HG03439 (cell line): ENCODE data around the gene TMCC2.
A peak's percentile ranks its signal among the peaks of the same experiment; 100 is the strongest.
"Not testable (repeated sequence)": the region's sequence is repeated elsewhere in the genome, so short reads cannot be mapped to it uniquely, and the experiment has no call there.

ENCODE experiments used
- ATAC-seq: cut with Tn5 transposase; IDR thresholded peaks from one replicate; pipeline ENCODE4 v1.9.1; 2021; ENCODE audit warnings: mild to moderate bottlenecking, moderate library complexity; ENCODE audit not compliant: unreplicated experiment

The TMCC2 gene

DNA sequence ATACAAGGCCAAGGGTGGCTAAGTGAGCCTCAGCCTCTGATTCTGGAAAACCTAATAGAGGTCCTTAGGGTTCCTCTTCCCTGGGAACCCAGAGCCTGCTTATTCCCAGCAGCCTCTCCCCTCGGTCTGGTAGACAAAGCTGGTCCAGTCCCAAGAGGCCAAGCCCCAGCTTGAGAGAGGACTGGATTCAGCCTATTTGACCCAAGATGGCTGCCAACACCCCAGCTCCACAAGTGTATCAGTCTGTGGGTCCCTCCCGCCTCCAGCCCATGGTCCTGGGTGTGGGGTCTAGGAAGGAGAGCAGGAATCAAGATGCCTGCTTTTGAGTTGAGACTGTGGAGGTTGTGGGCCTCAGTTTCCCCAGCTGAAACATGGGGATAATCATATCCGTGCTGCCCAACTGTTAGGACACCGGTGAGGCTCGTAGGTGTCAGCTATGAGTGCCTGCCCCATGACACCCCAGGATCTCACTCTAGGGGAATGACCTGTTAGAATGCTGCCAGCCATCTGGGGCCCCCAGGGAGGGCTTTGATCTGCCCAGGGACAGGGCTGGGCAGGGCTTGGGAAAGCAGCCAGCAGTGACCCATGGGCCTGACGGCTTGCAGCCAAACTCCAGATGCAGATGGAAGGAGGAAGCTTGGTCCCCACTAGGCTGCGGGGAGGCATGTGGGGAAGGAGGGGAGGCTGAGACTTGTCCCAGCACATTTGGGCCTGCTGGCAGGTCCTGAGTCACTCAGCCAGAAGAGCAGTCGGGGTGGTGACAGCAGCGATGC lies 48.4 kb downstream of the TMCC2 start:
- no peak for ATAC-seq

DNA sequence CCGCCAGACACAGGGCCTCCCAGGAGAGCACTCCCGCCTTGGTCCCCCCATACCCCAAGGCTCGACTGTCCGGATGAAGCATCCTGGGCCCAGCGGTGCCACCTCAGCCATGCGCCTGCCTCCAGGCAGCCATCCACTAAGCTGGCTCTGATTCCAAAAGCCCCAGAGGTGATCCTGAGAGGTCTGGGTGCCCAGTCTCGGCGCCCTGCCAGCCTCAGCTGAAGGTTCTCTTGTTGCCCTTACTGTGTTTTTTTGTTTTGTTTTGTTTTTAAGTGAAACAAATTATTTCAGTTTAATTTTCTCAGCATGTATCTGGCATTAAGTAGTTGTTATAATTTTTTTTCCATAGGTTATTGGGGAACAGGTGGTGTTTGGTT lies 48.9 kb downstream of the TMCC2 start:
- no peak for ATAC-seq

DNA sequence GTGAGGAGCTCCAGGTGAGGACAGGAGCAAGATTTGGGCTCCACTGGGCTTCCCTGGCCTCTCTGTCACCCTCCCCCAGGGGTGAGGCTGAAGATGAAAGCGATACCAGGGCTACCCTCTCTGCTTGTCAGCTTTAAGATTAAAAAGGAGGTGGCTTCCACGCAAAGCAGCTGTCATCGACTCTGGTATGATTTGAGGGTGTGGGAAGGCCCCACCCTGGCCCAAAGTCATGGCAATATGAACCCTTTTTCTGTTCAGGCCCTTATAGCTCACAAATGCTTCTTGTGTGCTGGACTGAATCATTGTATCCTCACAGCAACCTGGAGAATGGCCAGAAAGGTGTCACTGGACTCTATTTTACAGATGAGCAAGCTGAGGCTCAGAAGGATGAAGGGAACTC lies 52.2 kb downstream of the TMCC2 start:
- no peak for ATAC-seq

DNA sequence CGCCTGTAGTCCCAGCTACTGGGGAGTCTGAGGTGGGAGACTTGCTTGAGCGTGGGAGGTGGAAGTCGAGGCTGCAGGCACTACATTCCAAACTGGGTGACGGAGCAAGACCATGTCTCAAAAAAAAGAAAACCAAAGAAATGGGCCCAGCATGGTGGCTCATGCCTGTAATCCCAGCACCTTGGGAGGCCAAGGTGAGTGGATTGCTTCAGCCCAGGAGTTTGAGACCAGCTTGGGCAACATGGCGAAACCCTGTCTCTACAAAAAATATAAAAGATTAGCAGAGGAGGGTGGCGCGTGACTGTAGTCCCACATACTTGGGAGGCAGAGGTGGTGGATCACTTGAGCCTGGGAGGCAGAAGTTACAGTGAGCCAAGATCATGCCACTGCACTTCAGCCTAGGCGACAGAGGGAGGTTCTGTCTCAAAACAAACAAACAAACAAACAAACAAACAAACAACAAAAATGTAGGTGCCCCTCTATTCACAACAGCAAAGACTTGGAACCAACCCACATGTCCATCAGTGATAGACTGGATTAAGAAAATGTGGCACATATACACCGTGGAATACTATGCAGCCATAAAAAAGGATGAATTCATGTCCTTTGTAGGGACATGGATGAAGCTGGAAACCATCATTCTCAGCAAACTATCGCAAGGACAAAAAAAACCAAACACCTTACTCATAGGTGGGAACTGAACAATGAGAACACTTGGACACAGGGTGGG lies 53.1 kb downstream of the TMCC2 start:
- ATAC-seq = not testable (repeated sequence)

DNA sequence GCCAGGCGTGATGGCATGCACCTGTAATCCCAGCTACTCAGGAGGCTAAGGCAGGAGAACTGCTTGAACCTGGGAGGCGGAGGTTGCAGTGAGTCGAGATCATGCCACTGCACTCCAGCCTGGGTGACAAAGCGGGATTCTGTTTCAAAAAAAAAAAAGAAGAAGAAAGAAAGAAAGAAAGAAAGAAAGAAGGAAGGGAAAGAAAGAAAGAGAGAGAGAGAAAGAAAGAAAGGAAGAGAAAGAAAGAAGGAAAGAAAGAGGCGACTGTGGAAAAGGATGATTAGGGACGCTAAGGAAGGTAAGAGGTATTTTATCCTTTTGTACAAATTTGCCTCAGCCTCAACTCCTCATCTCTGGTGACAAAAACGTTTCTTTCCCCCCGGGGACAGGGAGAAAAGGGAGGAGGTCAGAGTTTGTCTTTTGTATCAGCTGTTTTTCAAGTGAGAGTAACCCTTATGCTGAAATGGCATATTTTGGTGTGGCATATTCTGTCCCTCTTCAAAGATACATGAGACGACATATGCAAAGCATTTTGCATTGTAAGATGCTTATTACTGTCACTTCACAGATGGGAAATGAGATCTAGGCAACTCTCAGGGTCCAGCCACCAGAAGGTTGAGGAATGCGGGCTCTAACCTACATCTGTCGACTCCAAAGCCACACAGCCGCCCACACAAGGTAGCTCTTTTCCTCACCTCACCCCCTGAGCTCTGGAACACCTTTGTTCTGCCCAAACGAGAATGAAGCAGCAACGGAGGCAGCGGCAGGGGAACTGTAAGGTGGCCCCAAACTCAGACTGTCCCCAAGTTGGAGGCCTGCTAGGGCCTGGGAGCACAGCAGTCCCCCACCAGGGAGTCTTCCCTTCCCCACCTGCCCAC lies 55.8 kb downstream of the TMCC2 start:
- ATAC-seq = no peak

DNA sequence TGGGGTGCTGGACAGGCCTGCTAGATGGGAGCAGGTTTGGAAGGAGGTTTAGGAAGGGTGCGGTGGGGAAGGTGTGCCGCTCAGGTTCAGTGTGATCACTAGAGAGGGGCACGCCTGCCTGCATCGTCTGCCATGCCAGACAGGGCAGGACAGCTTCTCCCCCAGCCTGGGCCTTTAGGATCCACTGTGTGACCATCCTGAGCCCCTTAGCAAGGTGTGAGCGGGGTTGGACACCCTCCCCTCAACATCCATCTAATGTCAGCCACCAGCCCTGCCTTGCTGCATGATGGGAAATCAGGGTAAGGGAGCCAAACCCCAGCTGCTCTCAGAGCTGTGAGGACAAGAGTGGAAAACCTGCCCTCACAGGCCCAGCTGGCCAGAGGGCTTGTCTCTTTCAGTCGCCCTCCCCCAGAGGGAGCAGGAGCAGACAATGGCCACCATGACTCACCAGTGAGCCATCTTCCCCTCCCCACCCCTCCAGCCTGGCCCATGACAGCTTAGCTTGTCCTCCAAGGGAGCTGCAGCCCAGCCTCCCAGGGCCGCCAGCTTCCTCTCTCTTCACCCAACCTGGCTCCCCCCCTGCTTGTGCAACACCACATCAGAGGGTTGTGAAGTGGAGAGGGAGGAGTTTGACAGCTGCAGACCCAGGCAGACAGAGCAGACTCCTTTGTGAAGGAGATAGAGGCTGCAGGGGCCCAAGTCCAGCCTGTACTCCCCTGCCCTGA lies 56.8 kb downstream of the TMCC2 start:
- ATAC-seq = no peak

DNA sequence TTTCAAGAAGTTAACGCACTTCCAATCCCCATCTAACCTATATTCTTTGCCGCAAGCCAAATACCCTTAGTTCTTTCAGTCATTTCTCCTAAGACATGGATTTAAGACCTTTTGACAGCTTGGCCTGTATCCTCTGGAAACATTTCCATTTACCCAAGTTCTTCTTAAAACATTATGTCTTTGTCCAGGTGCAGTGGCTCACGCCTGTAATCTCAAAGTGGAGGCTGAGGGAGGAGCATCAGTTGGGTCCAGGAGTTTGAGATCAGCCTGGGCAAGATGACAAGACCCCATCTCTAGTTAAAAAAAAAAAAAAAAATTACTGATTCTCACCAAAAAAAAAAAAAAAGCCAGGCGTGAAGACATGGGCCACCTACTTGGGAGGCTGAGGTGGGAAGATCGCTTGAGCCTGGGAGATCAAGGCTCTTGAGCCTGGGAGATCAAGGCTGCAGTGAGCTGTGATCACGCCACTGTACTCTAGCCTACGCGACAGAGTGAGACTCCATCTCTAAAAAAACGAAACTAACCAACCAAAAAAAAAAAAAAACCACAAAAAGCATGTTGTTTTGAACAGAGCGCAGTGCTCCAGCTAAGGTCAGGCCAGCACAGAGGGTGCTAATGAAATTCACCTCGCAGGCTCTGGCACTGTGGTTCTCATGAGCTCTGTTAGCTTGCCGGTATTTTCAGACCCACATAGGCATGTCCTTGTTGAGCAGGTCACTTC lies 57.8 kb downstream of the TMCC2 start:
- ATAC-seq = peak; percentile 26

DNA sequence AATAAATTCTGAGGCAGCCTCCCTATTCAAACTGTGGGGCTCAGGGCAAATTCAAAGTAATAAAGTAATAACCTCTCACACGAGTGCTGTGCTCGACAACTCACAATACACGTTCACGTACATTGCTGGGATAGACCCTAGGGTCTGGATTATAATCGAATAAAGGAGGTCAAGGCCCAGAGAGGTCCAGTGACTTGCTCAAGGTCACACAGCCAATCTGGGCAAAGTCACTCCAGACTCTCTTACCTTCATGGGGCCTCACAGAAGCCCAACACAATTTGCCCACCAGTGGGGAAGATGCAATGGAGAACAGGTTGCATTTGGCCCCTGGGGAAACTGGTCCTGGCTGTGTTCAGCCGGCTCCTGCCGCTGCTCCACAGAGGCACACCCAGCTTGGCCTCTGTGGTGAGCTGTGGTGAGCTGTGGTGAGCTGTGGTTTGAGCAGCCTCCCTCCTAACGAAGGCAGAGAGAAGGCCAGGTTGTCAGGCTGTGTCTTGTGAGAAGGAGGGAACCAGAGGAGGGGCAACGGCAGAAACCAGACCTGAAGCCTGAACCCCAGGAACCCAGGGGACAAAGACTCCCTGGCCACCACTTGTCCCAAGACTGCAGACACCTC lies 58.7 kb downstream of the TMCC2 start:
- ATAC-seq = no peak

DNA sequence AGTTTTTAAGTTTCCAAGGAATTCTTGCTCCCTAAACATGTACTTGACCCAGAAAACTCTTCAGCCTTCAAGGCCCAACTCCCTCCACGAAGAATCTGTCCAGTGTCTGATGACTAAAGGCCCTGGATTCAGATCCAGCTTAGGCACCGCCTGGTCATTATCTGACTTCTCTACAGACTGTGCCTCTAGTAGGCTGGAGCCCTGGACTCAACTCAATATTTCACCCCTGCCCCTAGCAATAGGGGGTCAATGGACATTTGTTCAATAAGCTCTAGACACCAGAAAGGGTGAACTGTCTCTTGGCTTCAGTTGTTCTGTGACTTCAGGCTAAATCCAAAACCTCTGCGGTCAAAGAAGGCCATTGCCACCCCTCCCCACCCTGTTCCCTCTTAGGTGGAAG lies 59.3 kb downstream of the TMCC2 start:
- ATAC-seq = no peak

DNA sequence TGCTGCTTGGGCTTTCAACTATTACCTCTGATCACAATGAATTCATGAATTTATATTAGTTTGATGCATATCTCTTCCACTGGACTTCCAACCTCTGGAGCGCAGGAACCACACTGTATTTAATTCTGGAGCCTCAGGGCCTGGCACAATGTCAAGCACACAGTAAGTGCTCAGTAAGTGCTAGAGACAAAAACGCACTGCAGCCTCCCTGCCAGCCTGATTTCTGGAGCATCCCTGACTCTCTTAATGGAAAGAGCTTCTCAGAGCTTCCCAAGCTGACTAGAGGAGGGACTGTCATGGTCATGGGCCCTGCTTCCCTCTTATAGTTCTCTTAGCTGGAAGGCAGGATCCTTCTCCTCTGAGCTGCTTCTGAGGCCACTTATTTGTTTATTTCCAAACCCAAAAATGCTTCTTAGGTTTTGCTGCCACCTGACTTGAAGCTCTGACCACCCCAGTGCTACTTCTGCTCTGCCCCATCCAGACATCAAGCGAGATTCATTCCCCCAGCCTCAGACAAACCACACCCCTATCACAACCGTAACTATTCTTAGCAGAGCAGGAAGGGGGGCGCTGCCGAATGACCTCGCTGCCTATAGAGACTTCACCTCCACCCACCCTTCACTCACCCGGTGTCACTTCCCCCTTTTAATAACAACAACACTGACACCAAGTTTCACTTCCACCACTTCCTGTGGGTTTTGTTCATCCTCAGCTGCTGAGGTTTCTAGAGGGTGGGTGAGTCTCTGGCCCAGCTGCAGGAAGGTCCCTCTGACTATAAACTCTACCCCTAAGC lies 60.2 kb downstream of the TMCC2 start:
- peak; percentile 74 for ATAC-seq

DNA sequence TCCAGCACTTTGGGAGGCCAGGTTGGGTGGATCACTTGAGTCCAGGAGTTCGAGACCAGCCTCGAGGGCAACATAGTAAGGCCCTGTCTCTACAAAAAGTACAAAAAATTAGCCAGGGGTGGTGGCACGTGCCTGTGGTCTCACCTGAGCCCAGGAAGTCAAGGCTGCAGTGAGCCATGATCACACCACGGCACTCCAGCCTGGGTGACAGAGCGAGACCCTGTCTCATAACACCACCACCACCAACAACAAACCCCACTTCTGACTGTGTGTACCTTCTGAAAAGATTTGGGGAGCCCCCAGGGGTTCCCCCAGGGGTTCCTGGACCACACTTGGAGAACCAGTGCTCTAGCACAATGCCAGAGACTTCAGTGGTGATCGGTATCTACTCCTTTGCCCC lies 63.9 kb downstream of the TMCC2 start:
- no peak for ATAC-seq

DNA sequence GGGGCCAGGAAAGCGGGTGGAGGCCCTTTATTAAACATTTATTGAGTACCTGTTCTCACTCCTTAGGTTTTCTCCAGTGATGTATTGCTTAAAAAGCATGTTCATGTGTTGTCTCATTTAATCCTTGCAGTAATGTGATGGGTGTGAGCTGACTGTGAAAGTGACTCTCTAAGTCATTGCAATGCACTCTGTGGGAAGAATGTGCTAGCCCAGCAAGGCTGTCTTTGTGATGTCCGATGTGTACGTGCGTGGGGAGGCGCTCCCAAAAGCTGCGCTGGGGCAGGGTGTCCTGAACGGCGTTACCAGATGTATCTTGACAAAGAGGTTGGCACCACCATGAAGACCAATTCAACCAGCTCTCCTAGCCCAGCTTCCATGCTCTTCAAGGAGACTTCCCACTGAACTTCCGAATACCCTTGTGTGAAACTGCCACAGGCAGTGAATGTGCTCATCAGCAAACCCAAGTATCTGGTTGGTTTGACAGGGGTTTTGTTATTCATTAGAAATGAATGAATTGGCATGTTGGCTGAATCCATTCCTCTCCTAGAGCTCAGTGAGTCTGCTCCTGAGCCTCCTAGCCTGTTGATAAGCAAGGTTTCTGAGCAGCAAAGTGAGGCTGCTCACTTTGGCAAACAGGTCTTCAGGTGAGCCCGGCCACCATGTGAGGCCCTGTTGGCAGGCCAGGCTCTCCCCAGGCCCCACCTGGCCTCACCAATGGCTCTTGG lies 65.8 kb downstream of the TMCC2 start:
- ATAC-seq = no peak

DNA sequence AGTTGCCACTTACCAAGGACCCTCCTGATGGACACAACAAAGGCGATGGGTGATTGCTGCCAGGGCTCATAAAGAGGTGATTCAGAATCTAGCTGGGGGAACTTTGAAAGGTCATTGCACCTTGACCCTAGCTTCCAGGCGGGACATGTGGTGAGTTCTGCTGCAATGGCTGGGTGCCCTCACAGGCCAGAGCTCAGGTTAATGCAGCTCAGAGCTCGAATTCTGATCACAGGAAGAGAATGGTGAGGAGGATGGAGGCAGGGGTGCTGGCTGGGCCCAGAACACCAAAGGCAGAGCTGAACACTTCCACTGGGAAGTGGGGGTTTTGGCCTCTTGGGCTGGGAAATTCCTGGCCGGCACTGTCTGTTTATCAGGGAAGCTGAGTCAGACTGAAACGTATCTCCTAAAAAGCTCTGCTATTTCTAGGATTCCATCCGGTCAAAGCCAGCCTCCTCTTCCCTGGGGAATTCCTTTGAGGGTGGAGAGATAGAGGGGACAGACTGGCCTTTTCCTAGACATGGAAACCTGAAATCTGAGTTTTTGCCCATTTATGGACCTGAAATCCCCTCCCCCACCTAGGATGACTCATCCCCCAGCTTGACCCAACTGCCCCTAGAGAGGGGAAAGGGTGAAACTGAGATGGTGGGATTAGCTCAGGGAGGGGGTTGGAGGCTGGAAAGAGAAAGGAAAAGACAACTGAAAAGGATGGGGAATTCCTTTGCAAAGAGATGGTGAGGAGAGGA lies 66.6 kb downstream of the TMCC2 start:
- ATAC-seq = no peak

DNA sequence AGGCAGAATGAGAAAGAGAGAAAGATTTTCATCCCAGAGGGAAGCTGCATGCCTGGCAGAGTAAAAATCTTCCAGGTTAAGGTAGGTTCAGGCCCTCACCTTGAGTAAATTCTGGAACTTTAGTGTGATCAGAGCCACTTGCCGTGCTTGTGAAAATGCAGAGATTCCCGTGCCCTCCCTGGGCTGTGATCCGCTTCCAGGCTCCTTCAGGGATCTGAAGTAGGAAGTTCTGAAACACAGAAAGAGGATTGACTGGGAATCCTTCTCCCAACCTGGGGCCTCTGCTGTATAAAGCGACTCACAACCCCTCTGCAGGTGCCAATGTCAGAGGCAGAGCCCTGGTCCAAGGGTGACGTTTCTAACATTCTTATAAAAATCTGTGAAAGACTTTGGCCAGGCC lies 67.2 kb downstream of the TMCC2 start:
- ATAC-seq = no peak

DNA sequence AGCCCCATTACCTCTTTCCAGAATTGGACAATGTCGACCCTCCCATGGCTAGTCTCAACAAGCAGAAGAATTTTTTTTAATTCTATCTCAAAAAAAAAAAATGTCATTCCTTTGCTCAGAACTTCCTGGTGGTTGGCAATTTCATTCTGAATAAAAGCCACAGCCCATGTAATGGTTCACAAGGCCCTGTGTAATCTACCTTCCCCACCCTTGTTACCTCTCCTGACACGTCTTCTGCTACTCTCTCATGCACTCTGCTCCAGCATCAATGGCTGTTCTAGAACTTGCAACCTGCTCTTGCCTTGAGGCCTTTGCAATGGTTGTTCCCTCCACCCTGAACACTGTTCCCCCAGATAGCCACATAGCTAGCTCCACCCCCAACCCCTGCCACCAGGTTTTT lies 68.4 kb downstream of the TMCC2 start:
- ATAC-seq = no peak

DNA sequence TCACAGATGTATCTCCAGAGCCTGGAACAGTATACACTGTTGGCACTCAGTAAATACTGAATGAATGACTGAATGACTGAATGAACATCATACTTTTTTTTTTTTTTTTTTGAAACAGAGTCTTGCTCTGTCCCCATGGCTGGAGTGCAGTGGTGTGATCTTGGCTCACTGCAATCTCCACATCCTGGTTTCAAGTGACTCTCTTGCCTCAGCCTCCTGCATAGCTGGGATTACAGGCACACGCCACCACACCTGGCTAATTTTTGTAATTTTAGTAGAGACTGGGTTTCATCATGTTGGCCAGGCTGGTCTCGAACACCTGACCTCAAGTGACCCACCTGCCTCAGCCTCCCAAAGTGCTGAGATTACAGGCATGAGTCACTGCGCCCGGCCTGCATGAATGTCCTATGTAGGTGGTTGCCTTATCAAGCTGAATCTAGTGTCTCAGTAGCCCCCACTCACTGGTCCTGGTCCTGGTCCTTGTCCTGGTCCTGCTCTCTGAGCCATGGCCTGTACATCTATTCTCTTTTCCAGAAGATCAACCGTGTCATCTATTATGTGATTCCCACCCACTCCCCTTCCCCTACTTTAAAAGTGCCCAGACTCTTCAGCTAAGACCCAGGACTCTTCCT lies 69.9 kb downstream of the TMCC2 start:
- ATAC-seq = not testable (repeated sequence)
